ENCODE data around the gene DGCR8.

DGCR8 gene

GRCh38 chr22:20068640-20069039 lies 11.4 kb upstream of the DGCR8 start:
- DNase-seq, result no peak

- DNase-seq, result no peak
These were observed 10.6 kb upstream of the DGCR8 start for GRCh38 chr22:20069331-20070042.

- no peak for DNase-seq
These were observed 8.5 kb upstream of the DGCR8 start for GRCh38 chr22:20071524-20071972.

GRCh38 chr22:20076627-20077172 lies 3.3 kb upstream of the DGCR8 start:
- DNase-seq, result no peak

- no peak for DNase-seq
These were observed 369 bp downstream of the DGCR8 start for GRCh38 chr22:20080445-20080775.

GRCh38 chr22:20080776-20081654 lies 974 bp downstream of the DGCR8 start:
- no peak for DNase-seq

- DNase-seq, result no peak
These were observed 3.3 kb downstream of the DGCR8 start for GRCh38 chr22:20083157-20083890.

GRCh38 chr22:20083891-20084546 lies 4.0 kb downstream of the DGCR8 start:
- no peak for DNase-seq

- DNase-seq, result no peak
These were observed 4.7 kb downstream of the DGCR8 start for GRCh38 chr22:20084547-20085413.

GRCh38 chr22:20085651-20086050 lies 5.6 kb downstream of the DGCR8 start:
- no peak for DNase-seq

GRCh38 chr22:20086101-20086599 lies 6.1 kb downstream of the DGCR8 start:
- DNase-seq, result no peak

- DNase-seq, result no peak
These were observed 6.7 kb downstream of the DGCR8 start for GRCh38 chr22:20086763-20087162.

- DNase-seq, result no peak
These were observed 7.5 kb downstream of the DGCR8 start for GRCh38 chr22:20087319-20088262.

GRCh38 chr22:20088263-20088648 lies 8.2 kb downstream of the DGCR8 start:
- no peak for DNase-seq

- DNase-seq, result no peak
These were observed 9.4 kb downstream of the DGCR8 start for GRCh38 chr22:20089226-20089976.

- DNase-seq, result no peak
These were observed 10.1 kb downstream of the DGCR8 start for GRCh38 chr22:20089977-20090729.

- no peak for DNase-seq
These were observed 10.7 kb downstream of the DGCR8 start for GRCh38 chr22:20090730-20091240.

GRCh38 chr22:20091690-20092476 lies 11.8 kb downstream of the DGCR8 start:
- DNase-seq, result no peak
